ENCODE data around the gene GGA1.

DNA sequence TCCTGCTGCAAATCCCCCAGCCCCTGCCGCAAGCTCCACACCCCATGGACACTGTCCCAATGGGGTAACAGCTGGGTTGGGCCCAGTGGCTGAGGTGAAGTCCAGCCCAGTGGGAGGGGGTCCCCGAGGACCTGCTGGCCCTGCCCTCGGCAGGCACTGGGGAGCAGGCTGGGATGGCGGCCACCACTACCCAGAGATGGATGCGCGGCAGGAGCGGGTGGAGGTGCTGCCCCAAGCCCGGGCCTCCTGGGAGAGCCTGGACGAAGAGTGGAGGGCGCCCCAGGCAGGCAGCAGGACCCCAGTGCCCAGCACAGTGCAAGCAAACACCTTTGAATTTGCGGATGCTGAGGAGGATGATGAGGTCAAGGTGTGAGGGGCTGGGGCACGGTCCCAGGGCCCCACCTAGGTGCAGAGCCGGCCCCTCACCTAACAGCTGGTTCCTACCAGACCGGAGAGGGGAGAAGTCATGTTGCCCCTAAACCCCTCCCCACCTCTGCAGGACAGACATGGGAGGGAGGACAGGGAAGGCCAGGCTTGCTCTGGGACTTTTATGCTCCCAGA lies 40.1 kb upstream of the GGA1 start:
- TF ChIP-seq POLR2A (IDR thresholded peaks at IDR 0.05): no peak
- TF ChIP-seq, protein P1, sequence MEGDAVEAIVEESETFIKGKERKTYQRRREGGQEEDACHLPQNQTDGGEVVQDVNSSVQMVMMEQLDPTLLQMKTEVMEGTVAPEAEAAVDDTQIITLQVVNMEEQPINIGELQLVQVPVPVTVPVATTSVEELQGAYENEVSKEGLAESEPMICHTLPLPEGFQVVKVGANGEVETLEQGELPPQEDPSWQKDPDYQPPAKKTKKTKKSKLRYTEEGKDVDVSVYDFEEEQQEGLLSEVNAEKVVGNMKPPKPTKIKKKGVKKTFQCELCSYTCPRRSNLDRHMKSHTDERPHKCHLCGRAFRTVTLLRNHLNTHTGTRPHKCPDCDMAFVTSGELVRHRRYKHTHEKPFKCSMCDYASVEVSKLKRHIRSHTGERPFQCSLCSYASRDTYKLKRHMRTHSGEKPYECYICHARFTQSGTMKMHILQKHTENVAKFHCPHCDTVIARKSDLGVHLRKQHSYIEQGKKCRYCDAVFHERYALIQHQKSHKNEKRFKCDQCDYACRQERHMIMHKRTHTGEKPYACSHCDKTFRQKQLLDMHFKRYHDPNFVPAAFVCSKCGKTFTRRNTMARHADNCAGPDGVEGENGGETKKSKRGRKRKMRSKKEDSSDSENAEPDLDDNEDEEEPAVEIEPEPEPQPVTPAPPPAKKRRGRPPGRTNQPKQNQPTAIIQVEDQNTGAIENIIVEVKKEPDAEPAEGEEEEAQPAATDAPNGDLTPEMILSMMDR (IDR thresholded peaks at IDR 0.05): no peak
- TF ChIP-seq POLR2AphosphoS5 (IDR thresholded peaks at IDR 0.05): no peak

Measured in prostate gland (tissue), 2 donors.